H1 (cell line): ENCODE measurements around the gene SCN2B. TPM values are rescaled to one million over a fixed set of nuclear protein-coding genes. Genes with fewer than 3 reads are reported as not detected.
A peak's percentile ranks its signal among the peaks of the same experiment; 100 is the strongest.

ENCODE experiments used
- CTCF ChIA-PET: fragments of 300-600 bp; sonication (Branson Sonifier 250); formaldehyde crosslinking; loops from one replicate; lab custom pipeline; 2021; ENCODE audit not compliant: partially characterized antibody; lab: Charles Lee
- POLR2A ChIA-PET: fragments of 300-600 bp; sonication (Branson Sonifier 250); formaldehyde crosslinking; loops from one replicate; lab custom pipeline; 2021; ENCODE audit warnings: inconsistent platforms; ENCODE audit not compliant: partially characterized antibody; lab: Charles Lee
- DNase-seq, 2 experiments: peaks; one replicate each; pipeline versions ENCODE4 v3.0.0 to v3.0.0-alpha.2; 2010 to 2022; ENCODE audit warnings: low spot score in 2 of 2, low read depth in 1 of 2, mixed read lengths in 1 of 2
- FAIRE-seq: peaks from 2 replicates; lab custom pipeline; 2011; peaks lifted over from hg19 to GRCh38; lab: Jason Lieb, UNC
- H2AFZ ChIP-seq: 2 replicates; pipeline ENCODE4 v1.8.1; 2012; ENCODE audit warnings: low read length, inconsistent platforms
- H2AK5ac ChIP-seq: 2 replicates; pipeline ENCODE4 v1.6.1; 2013; ENCODE audit warnings: low read depth, low read length
- H2BK120ac ChIP-seq: replicated peaks from 2 replicates; pipeline ENCODE3; 2013; ENCODE audit warnings: low read depth, low read length, inconsistent platforms
- H2BK12ac ChIP-seq: 2 replicates; pipeline ENCODE4 v1.6.1; 2013; ENCODE audit warnings: low read depth, low read length
- H2BK15ac ChIP-seq: 2 replicates; pipeline ENCODE4 v1.6.1; 2013; ENCODE audit warnings: low read length
- H2BK20ac ChIP-seq: 2 replicates; pipeline ENCODE4 v1.6.1; 2013; ENCODE audit warnings: low read length
- H2BK5ac ChIP-seq: 2 replicates; pipeline ENCODE4 v1.6.1; 2013; ENCODE audit warnings: low read depth, low read length
- H3K14ac ChIP-seq: 2 replicates; pipeline ENCODE4 v1.6.1; 2013; ENCODE audit warnings: inconsistent platforms; ENCODE audit not compliant: insufficient read length
- H3K18ac ChIP-seq: 2 replicates; pipeline ENCODE4 v1.6.1; 2013; ENCODE audit warnings: low read length; ENCODE audit errors: extremely low read depth
- H3K23ac ChIP-seq: 2 replicates; pipeline ENCODE4 v1.6.1; 2013; ENCODE audit warnings: inconsistent platforms; ENCODE audit not compliant: insufficient read length
- H3K23me2 ChIP-seq: 2 replicates; pipeline ENCODE4 v1.6.1; 2013; ENCODE audit warnings: low read depth, low read length
- H3K27ac ChIP-seq: 2 replicates; pipeline ENCODE4 v1.6.1; 2011; ENCODE audit warnings: low read depth, low read length, inconsistent platforms
- H3K27me3 ChIP-seq, 4 experiments: replicated peaks in 1 of 4; 1 replicate in 1 of 4; 2 replicates in 3 of 4; pipeline versions ENCODE4 v1.6.1 to v1.8.1; 2011 to 2013; ENCODE audit warnings: low read length in 3 of 4, mild to moderate bottlenecking in 3 of 4, inconsistent platforms in 2 of 4, mixed read lengths in 2 of 4, moderate library complexity in 1 of 4; ENCODE audit not compliant: control insufficient read depth in 3 of 4, insufficient read depth in 3 of 4; ENCODE audit errors: extremely low read depth in 1 of 4
- H3K36me3 ChIP-seq, 4 experiments: 2 replicates each; pipeline versions ENCODE4 v1.6.1 to v1.8.1; 2011 to 2013; ENCODE audit warnings: mild to moderate bottlenecking in 4 of 4, low read length in 3 of 4, moderate library complexity in 2 of 4, control low read depth in 1 of 4, inconsistent platforms in 1 of 4; ENCODE audit not compliant: insufficient read depth in 4 of 4, control insufficient read depth in 2 of 4
- H3K4ac ChIP-seq: replicated peaks from 2 replicates; pipeline ENCODE3; 2013; ENCODE audit warnings: low read length, low read depth, mixed read lengths, inconsistent platforms; ENCODE audit not compliant: insufficient read length
- H3K4me1 ChIP-seq, 4 experiments: replicated peaks in 1 of 4; 1 replicate in 1 of 4; 2 replicates in 3 of 4; pipeline versions ENCODE4 v1.6.1 to v1.8.1; 2011 to 2013; ENCODE audit warnings: low read length in 3 of 4, inconsistent platforms in 2 of 4, mixed read lengths in 1 of 4; ENCODE audit not compliant: insufficient read depth in 4 of 4, control insufficient read depth in 3 of 4
- H3K4me2 ChIP-seq, 2 experiments: 2 replicates each; pipeline versions ENCODE4 v1.6.1 to v1.8.1; 2011 to 2013; ENCODE audit warnings: low read depth in 2 of 2, low read length in 2 of 2, control low read depth in 1 of 2, inconsistent platforms in 1 of 2, mild to moderate bottlenecking in 1 of 2; ENCODE audit not compliant: insufficient read depth in 1 of 2
- H3K4me3 ChIP-seq, 4 experiments: fragments of 200-600, 300-600 bp in 1 of 4; sonication (generic), shearing (Covaris generic), sonication (Bioruptor Twin) in 1 of 4; 2 replicates each; pipeline versions ENCODE4 v1.5.1 to v1.8.1; 2011 to 2016; ENCODE audit warnings: low read length in 4 of 4, low read depth in 3 of 4, control low read depth in 2 of 4, inconsistent platforms in 2 of 4, mild to moderate bottlenecking in 2 of 4, mixed read lengths in 1 of 4, moderate library complexity in 1 of 4; ENCODE audit not compliant: insufficient read depth in 2 of 4; ENCODE audit errors: extremely low read depth in 1 of 4
- H3K56ac ChIP-seq: replicated peaks from 2 replicates; pipeline ENCODE3; 2013; ENCODE audit warnings: low read depth, mild to moderate bottlenecking, mixed read lengths, low read length, inconsistent platforms; ENCODE audit not compliant: insufficient read length
- H3K79me1 ChIP-seq: 2 replicates; pipeline ENCODE4 v1.6.1; 2013; ENCODE audit warnings: low read depth, low read length, control low read depth
- H3K79me2 ChIP-seq, 2 experiments: 2 replicates each; pipeline versions ENCODE4 v1.6.1 to v1.8.1; 2012 to 2013; ENCODE audit warnings: low read length in 2 of 2, mild to moderate bottlenecking in 2 of 2, inconsistent platforms in 1 of 2; ENCODE audit not compliant: insufficient read depth in 2 of 2, control insufficient read depth in 1 of 2
- H3K9ac ChIP-seq, 4 experiments: replicated peaks in 1 of 4; 1 replicate in 1 of 4; 2 replicates in 3 of 4; pipeline versions ENCODE4 v1.6.1 to v1.8.1; 2011 to 2013; ENCODE audit warnings: low read depth in 3 of 4, low read length in 3 of 4, control low read depth in 2 of 4, mild to moderate bottlenecking in 2 of 4, moderate library complexity in 2 of 4, inconsistent platforms in 1 of 4; ENCODE audit errors: extremely low read depth in 1 of 4
- H3K9me3 ChIP-seq, 2 experiments: 2 replicates each; pipeline versions ENCODE4 v1.6.1 to v1.8.1; 2012 to 2013; ENCODE audit warnings: mild to moderate bottlenecking in 2 of 2, moderate library complexity in 2 of 2, control low read depth in 1 of 2, inconsistent platforms in 1 of 2, low read depth in 1 of 2, low read length in 1 of 2, mixed read lengths in 1 of 2; ENCODE audit not compliant: insufficient read depth in 2 of 2
- H4K20me1 ChIP-seq, 2 experiments: replicated peaks in 1 of 2; 2 replicates each; pipeline versions ENCODE3 to v1.8.1; 2011 to 2013; ENCODE audit warnings: inconsistent platforms in 2 of 2, low read length in 2 of 2, mild to moderate bottlenecking in 1 of 2; ENCODE audit not compliant: insufficient read depth in 2 of 2, control insufficient read depth in 1 of 2
- H4K5ac ChIP-seq: 2 replicates; pipeline ENCODE4 v1.6.1; 2013; ENCODE audit warnings: low read length, low read depth, mixed read lengths, inconsistent platforms; ENCODE audit not compliant: insufficient read length
- H4K8ac ChIP-seq: 2 replicates; pipeline ENCODE4 v1.8.0; 2013; ENCODE audit warnings: mild to moderate bottlenecking, moderate library complexity, low read length, inconsistent platforms; ENCODE audit not compliant: insufficient read depth; ENCODE audit errors: extremely low read depth
- H4K91ac ChIP-seq: replicated peaks from 2 replicates; pipeline ENCODE3; 2013; ENCODE audit warnings: low read length, mixed read lengths, inconsistent platforms; ENCODE audit not compliant: insufficient read length
- RNF2 ChIP-seq: fragments of 200-900, 300-1000 bp; sonication (generic); IDR thresholded peaks from 2 replicates; pipeline ENCODE4 v1.7.1; 2016; ENCODE audit warnings: borderline replicate concordance, low read depth, mild to moderate bottlenecking, antibody characterized with exemption, low read length; ENCODE audit not compliant: poor library complexity, severe bottlenecking; ENCODE audit errors: missing control alignments
- SP1 ChIP-seq: IDR thresholded peaks from 2 replicates; pipeline ENCODE4 v1.6.1; 2011; ENCODE audit warnings: low read depth, low read length
- TBP ChIP-seq: IDR thresholded peaks from 2 replicates; pipeline ENCODE4 v1.6.1; 2011; ENCODE audit warnings: low read depth, low read length, improper control_type of control experiment
- USF2 ChIP-seq: IDR thresholded peaks from 2 replicates; pipeline ENCODE4 v1.6.1; 2011; ENCODE audit warnings: low read length, improper control_type of control experiment
- WGBS, 2 experiments: shearing (Covaris generic) in 1 of 2; methylation state at CpG; one replicate each; pipeline versions ENCODE4 v1.1.6 to v1.1.7; 2013 to 2015; ENCODE audit warnings: low lambda C conversion rate in 2 of 2, mixed read lengths in 2 of 2, inconsistent platforms in 1 of 2, low coverage in 1 of 2, missing lambda C conversion rate in 1 of 2; ENCODE audit not compliant: insufficient replicate concordance in 2 of 2, insufficient coverage in 1 of 2, insufficient read length in 1 of 2; ENCODE audit errors: extremely low coverage in 1 of 2, missing lambda C conversion rate in 1 of 2; 5-methylcytosine and 5-hydroxymethylcytosine counted together
- polyA plus RNA-seq, 7 experiments: library from polyadenylated mRNA; depleted of rRNA in 3 of 7; stranded (reverse) in 5 of 7; unstranded in 2 of 7; fragments of >200 nt in 5 of 7; fragments of 200-250 nt in 2 of 7; gene quantifications; 1 replicate in 5 of 7; 2 replicates in 1 of 7; 4 replicates in 1 of 7; pipeline versions ENCODE4 v1.2.1 to v1.2.3, GENCODE V29; 2011 to 2013; ENCODE audit warnings: missing spikeins in 2 of 7, mixed read lengths in 2 of 7
- total RNA-seq: library from RNA; stranded (reverse); fragmentation: NEBNext Ultra II Directional; extraction: Animal tissue kit (Norgen Biotek cat#: 25700); gene quantifications from 2 replicates; pipeline ENCODE4 v1.2.1, GENCODE V29; 2021

SCN2B gene
- total and polyA plus RNA-seq, 2 of the 8 experiments (the other 6 are each of a cell fraction or from before 2014, with no cell fraction given), result 0.14 to 0.24 TPM

- no peak for DNase-seq
- H3K18ac ChIP-seq, result no peak overlapping the region
- no peaks in the 10 kb centered on the region for H3K79me2 ChIP-seq
- ChIA-PET POLR2A (no interaction called here), CTCF (interaction anchor here (0.8 to 1.6 kb wide), 5 partner anchors 8 to 74 kb away, joined by 3 to 9 read pairs (median 3); no protein-coding TSS in a partner anchor)
- peaks cover 0 to 3% (median 0%) of the 10 kb centered on the region in 4 experiments; a peak in 1 of 7 replicates for H3K4me1 ChIP-seq
- H3K27ac ChIP-seq, result no peak overlapping the region
- H3K36me3 ChIP-seq, result no peaks in the 10 kb centered on the region
- no peaks in the 10 kb centered on the region for H3K23me2 ChIP-seq
- no peaks in the 10 kb centered on the region for H3K9me3 ChIP-seq
- H2BK5ac ChIP-seq, result no peak overlapping the region
- no peak overlapping the region for H2BK120ac ChIP-seq
- no peak overlapping the region for H3K14ac ChIP-seq
- no peaks in the 10 kb centered on the region for H4K20me1 ChIP-seq
- no peak overlapping the region for H3K23ac ChIP-seq
- no peak overlapping the region for H3K56ac ChIP-seq
- no peak overlapping the region for H3K4me3 ChIP-seq
- WGBS, 2 experiments, result 82% methylated on average over 5 of the region's 5 CpGs; no CpG with 5 or more reads in 1 of the 2 experiments
- no peak overlapping the region for H2BK15ac ChIP-seq
- no peak overlapping the region for H4K91ac ChIP-seq
- H3K4ac ChIP-seq, result no peak overlapping the region
- FAIRE-seq, result no peak
- H4K5ac ChIP-seq, result no peak overlapping the region
- H2BK12ac ChIP-seq, result no peak overlapping the region
- H3K79me1 ChIP-seq, result no peaks in the 10 kb centered on the region
- H3K27me3 ChIP-seq, result no peaks in the 10 kb centered on the region
- H3K4me2 ChIP-seq, result no peak overlapping the region
- H2BK20ac ChIP-seq, result no peak overlapping the region
- TF ChIP-seq SP1 (no peak), USF2 (no peak), RNF2 (no peak), TBP (peak; percentile 67; the same call in 1 of the 2 replicates)
- H2AK5ac ChIP-seq, result no peak overlapping the region
- no peak overlapping the region for H3K9ac ChIP-seq
- no peak overlapping the region for H4K8ac ChIP-seq
- no peak overlapping the region for H2AFZ ChIP-seq
These were observed 45.0 kb upstream of the SCN2B start for GRCh38 chr11:118221419-118221818.
